Fibroblast of lung (primary cell): ENCODE results near the gene PAPPA. TPM values are rescaled to one million over a fixed set of nuclear protein-coding genes. Genes with fewer than 3 reads are reported as not detected.
A peak's percentile ranks its signal among the peaks of the same experiment; 100 is the strongest.

ENCODE experiments used
- DNase-seq, 2 donors: peaks; one replicate each; pipeline versions ENCODE4 v3.0.0 to v3.0.0-alpha.2; 2010; ENCODE audit warnings: low read depth in 2 of 2
- H2AFZ ChIP-seq: 2 replicates; pipeline ENCODE4 v1.5.1; 2012; ENCODE audit warnings: low read length, control low read depth, inconsistent platforms
- H3K27ac ChIP-seq: 2 replicates; pipeline ENCODE4 v1.5.1; 2011; ENCODE audit warnings: low read length, control low read depth; ENCODE audit not compliant: insufficient read depth
- H3K27me3 ChIP-seq: 2 replicates; pipeline ENCODE4 v1.5.1; 2011; ENCODE audit warnings: mild to moderate bottlenecking, low read length; ENCODE audit not compliant: control insufficient read depth, insufficient read depth
- H3K36me3 ChIP-seq: 2 replicates; pipeline ENCODE4 v1.5.1; 2011; ENCODE audit warnings: low read length; ENCODE audit not compliant: control insufficient read depth, insufficient read depth
- H3K4me1 ChIP-seq: 2 replicates; pipeline ENCODE4 v1.5.1; 2011; ENCODE audit warnings: low read length; ENCODE audit not compliant: control insufficient read depth, insufficient read depth; ENCODE audit errors: extremely low read depth
- H3K4me2 ChIP-seq: 2 replicates; pipeline ENCODE4 v1.5.1; 2011; ENCODE audit warnings: low read length, control low read depth; ENCODE audit not compliant: insufficient read depth; ENCODE audit errors: extremely low read depth
- H3K4me3 ChIP-seq, 4 experiments: fragments of 200-600 bp in 1 of 4; sonication (generic) in 1 of 4; replicated peaks in 1 of 4; 2 replicates each; pipeline ENCODE4 v1.5.1; 2011 to 2016; ENCODE audit warnings: low read length in 4 of 4, low read depth in 3 of 4, mild to moderate bottlenecking in 3 of 4, control low read depth in 2 of 4, inconsistent platforms in 1 of 4, mixed read lengths in 1 of 4; ENCODE audit not compliant: insufficient read depth in 1 of 4; ENCODE audit errors: control extremely low read depth in 1 of 4
- H3K79me2 ChIP-seq: 2 replicates; pipeline ENCODE4 v1.5.1; 2012; ENCODE audit warnings: mild to moderate bottlenecking, low read length, inconsistent platforms; ENCODE audit not compliant: control insufficient read depth, insufficient read depth
- H3K9ac ChIP-seq: 2 replicates; pipeline ENCODE4 v1.5.1; 2011; ENCODE audit warnings: mild to moderate bottlenecking, low read length, control low read depth; ENCODE audit not compliant: insufficient read depth
- H3K9me3 ChIP-seq: 2 replicates; pipeline ENCODE4 v1.5.1; 2012; ENCODE audit warnings: low read depth, low read length; ENCODE audit not compliant: control insufficient read depth, insufficient read depth
- H4K20me1 ChIP-seq: 2 replicates; pipeline ENCODE4 v1.5.1; 2011; ENCODE audit warnings: low read length; ENCODE audit not compliant: control insufficient read depth, insufficient read depth; ENCODE audit errors: extremely low read depth
- CTCF ChIP-seq, 2 donors: IDR thresholded peaks in 1 of 2; conservative IDR thresholded peaks in 1 of 2; 1 replicate in 1 of 2; 2 replicates in 1 of 2; pipeline ENCODE4 v1.5.1; 2011 to 2012; ENCODE audit warnings: low read length in 2 of 2, control low read depth in 1 of 2, inconsistent platforms in 1 of 2, low read depth in 1 of 2, mild to moderate bottlenecking in 1 of 2
- EZH2 ChIP-seq: IDR thresholded peaks from 2 replicates; pipeline ENCODE4 v1.5.1; 2012; ENCODE audit warnings: low read length, control low read depth, mild to moderate bottlenecking; ENCODE audit errors: missing control alignments
- polyA plus RNA-seq, 2 donors: library from polyadenylated mRNA; depleted of rRNA in 1 of 2; stranded (reverse) in 1 of 2; unstranded in 1 of 2; fragments of >200 nt; gene quantifications; 2 replicates each; pipeline ENCODE4 v1.2.1, GENCODE V29; 2011 to 2012; ENCODE audit warnings: missing spikeins in 1 of 2
- total RNA-seq: library from RNA; depleted of rRNA; stranded (reverse); fragments of >200 nt; gene quantifications from 2 replicates; pipeline ENCODE4 v1.2.1, GENCODE V29; 2014

PAPPA gene
- total and polyA plus RNA-seq, 2 donors (not counting 1 experiment from before 2014, with no cell fraction given): 8.8 to 45.7 TPM

- Histone ChIP-seq H3K4me3 (no peak overlapping the region), H3K4me1 (no peaks in the 10 kb centered on the region), H3K36me3 (no peaks in the 10 kb centered on the region), H3K27ac (no peak overlapping the region), H3K4me2 (no peak overlapping the region), H3K9me3 (no peaks in the 10 kb centered on the region), H2AFZ (no peak overlapping the region), H3K9ac (no peak overlapping the region), H3K27me3 (no peaks in the 10 kb centered on the region), H4K20me1 (no peaks in the 10 kb centered on the region), H3K79me2 (no peaks in the 10 kb centered on the region)
- TF ChIP-seq CTCF (conservative IDR thresholded peaks at IDR 0.05 in 1 of 2, IDR thresholded peaks at IDR 0.05 in 1 of 2; ENCODE audit: low read depth in 1 of 2, low read length in 2 of 2) (no peak), EZH2 (no peak)
- DNase-seq: peak in 1 of 2 donors; percentile 43
These were observed 22.0 kb downstream of the PAPPA start for GRCh38 chr9:116175614-116176013.

- H2AFZ ChIP-seq: no peak overlapping the region
- H3K4me3 ChIP-seq: no peak overlapping the region
- no peaks in the 10 kb centered on the region for H3K27me3 ChIP-seq
- no peaks in the 10 kb centered on the region for H4K20me1 ChIP-seq
- TF ChIP-seq EZH2 (no peak), CTCF (conservative IDR thresholded peaks at IDR 0.05 in 1 of 2, IDR thresholded peaks at IDR 0.05 in 1 of 2; ENCODE audit: low read depth in 1 of 2, low read length in 2 of 2) (no peak)
- no peak for DNase-seq
- H3K27ac ChIP-seq: no peak overlapping the region
- no peaks in the 10 kb centered on the region for H3K79me2 ChIP-seq
- H3K4me1 ChIP-seq: peaks cover 5% of the 10 kb centered on the region
- no peak overlapping the region for H3K9ac ChIP-seq
- no peaks in the 10 kb centered on the region for H3K36me3 ChIP-seq
- H3K9me3 ChIP-seq: no peaks in the 10 kb centered on the region
- no peak overlapping the region for H3K4me2 ChIP-seq
These were observed 25.1 kb downstream of the PAPPA start for GRCh38 chr9:116178481-116179211.

- no peak for TF ChIP-seq CTCF (conservative IDR thresholded peaks at IDR 0.05 in 1 of 2, IDR thresholded peaks at IDR 0.05 in 1 of 2; ENCODE audit: low read depth in 1 of 2, low read length in 2 of 2)
- TF ChIP-seq EZH2: no peak
- no peak overlapping the region for H2AFZ ChIP-seq
- H4K20me1 ChIP-seq: no peaks in the 10 kb centered on the region
- no peaks in the 10 kb centered on the region for H3K9me3 ChIP-seq
- no peak overlapping the region for H3K4me2 ChIP-seq
- no peak for DNase-seq
- H3K27me3 ChIP-seq: no peaks in the 10 kb centered on the region
- H3K27ac ChIP-seq: no peak overlapping the region
- H3K4me3 ChIP-seq: no peak overlapping the region
- no peak overlapping the region for H3K9ac ChIP-seq
- H3K36me3 ChIP-seq: no peaks in the 10 kb centered on the region
- no peaks in the 10 kb centered on the region for H3K79me2 ChIP-seq
- H3K4me1 ChIP-seq: peaks cover 5% of the 10 kb centered on the region
These were observed 26.0 kb downstream of the PAPPA start for GRCh38 chr9:116179568-116179967.
